ENCODE results near the gene LILRA6.
A peak's percentile ranks its signal among the peaks of the same experiment; 100 is the strongest.

DNA sequence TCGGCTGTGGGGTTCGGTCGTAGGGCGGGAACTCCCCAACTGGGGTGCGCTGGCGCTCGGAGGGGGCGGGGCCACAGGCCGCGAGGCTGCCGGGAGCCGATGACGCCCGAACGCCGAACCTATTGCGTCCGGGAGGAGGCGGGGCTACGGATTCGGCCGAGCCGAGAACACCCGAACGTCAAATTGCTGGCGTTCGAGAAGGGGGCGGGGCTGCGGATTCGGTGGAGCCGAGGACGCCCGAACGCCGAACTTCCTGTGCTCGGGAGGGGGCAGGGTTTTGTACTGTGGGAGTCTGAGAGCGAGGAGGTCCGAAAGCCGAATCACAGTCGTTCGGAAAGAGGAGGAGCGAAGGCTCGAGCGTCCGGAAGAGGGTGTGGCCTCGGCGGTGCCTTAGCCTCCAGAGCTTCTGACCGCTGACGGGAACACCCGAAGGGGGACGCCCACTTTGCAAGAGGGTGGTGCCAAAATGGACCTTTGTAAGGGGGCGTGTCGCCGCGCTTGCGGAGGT is 52.0 kb downstream of the LILRA6 start:
- TF ChIP-seq, protein P1, sequence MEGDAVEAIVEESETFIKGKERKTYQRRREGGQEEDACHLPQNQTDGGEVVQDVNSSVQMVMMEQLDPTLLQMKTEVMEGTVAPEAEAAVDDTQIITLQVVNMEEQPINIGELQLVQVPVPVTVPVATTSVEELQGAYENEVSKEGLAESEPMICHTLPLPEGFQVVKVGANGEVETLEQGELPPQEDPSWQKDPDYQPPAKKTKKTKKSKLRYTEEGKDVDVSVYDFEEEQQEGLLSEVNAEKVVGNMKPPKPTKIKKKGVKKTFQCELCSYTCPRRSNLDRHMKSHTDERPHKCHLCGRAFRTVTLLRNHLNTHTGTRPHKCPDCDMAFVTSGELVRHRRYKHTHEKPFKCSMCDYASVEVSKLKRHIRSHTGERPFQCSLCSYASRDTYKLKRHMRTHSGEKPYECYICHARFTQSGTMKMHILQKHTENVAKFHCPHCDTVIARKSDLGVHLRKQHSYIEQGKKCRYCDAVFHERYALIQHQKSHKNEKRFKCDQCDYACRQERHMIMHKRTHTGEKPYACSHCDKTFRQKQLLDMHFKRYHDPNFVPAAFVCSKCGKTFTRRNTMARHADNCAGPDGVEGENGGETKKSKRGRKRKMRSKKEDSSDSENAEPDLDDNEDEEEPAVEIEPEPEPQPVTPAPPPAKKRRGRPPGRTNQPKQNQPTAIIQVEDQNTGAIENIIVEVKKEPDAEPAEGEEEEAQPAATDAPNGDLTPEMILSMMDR (IDR thresholded peaks at IDR 0.05; ENCODE audit: control extremely low read depth in 1 of 3, insufficient read depth in 1 of 3, low read depth in 1 of 3, low read length in 3 of 3), result no peak
- TF ChIP-seq CHD2 (IDR thresholded peaks at IDR 0.05; ENCODE audit: low read length) (no peak), JUN (IDR thresholded peaks at IDR 0.05; ENCODE audit: low read depth, low read length) (no peak), SIN3A (conservative IDR thresholded peaks at IDR 0.05 in 1 of 2, IDR thresholded peaks at IDR 0.05 in 1 of 2; ENCODE audit: low read depth in 1 of 2, low read length in 2 of 2) (no peak), RAD21 (IDR thresholded peaks at IDR 0.05 in 1 of 2, conservative IDR thresholded peaks at IDR 0.05 in 1 of 2; ENCODE audit: low read depth in 2 of 2, low read length in 2 of 2) (no peak), POLR2A (IDR thresholded peaks at IDR 0.05; ENCODE audit: control extremely low read depth in 1 of 2, low read depth in 2 of 2, low read length in 2 of 2) (peak in 1 of 2 experiments; percentile 62; a peak in 2 of 3 replicates), EP300 (IDR thresholded peaks at IDR 0.05; ENCODE audit: borderline replicate concordance in 1 of 2, low read depth in 2 of 2, low read length in 2 of 2) (no peak), ASH2L (IDR thresholded peaks at IDR 0.05; ENCODE audit: low read length) (no peak), MAFK (IDR thresholded peaks at IDR 0.05; ENCODE audit: low read depth, low read length) (no peak), HDAC2 (IDR thresholded peaks at IDR 0.05; ENCODE audit: borderline replicate concordance in 1 of 2, low read depth in 2 of 2, low read length in 2 of 2) (no peak), EGR1 (IDR thresholded peaks at IDR 0.05; ENCODE audit: borderline replicate concordance, low read depth, low read length) (no peak), YY1 (IDR thresholded peaks at IDR 0.05; ENCODE audit: low read depth, low read length) (no peak), EZH2 (IDR thresholded peaks at IDR 0.05; ENCODE audit: low read depth, low read length, severe bottlenecking) (no peak)
- TF ChIP-seq, protein P2, sequence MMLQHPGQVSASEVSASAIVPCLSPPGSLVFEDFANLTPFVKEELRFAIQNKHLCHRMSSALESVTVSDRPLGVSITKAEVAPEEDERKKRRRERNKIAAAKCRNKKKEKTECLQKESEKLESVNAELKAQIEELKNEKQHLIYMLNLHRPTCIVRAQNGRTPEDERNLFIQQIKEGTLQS (IDR thresholded peaks at IDR 0.05; ENCODE audit: insufficient read depth, low read depth, low read length), result no peak
